HPDE6-E6E7 (cell line): Measurements from ENCODE around the gene LIPA.
"Not testable (repeated sequence)": the region's sequence is repeated elsewhere in the genome, so short reads cannot be mapped to it uniquely, and the experiment has no call there.

Source experiments
- DNase-seq: peaks from one replicate; pipeline ENCODE4 v3.0.0; 2011; ENCODE audit warnings: missing footprints; ENCODE audit errors: extremely low spot score

The LIPA gene

DNA sequence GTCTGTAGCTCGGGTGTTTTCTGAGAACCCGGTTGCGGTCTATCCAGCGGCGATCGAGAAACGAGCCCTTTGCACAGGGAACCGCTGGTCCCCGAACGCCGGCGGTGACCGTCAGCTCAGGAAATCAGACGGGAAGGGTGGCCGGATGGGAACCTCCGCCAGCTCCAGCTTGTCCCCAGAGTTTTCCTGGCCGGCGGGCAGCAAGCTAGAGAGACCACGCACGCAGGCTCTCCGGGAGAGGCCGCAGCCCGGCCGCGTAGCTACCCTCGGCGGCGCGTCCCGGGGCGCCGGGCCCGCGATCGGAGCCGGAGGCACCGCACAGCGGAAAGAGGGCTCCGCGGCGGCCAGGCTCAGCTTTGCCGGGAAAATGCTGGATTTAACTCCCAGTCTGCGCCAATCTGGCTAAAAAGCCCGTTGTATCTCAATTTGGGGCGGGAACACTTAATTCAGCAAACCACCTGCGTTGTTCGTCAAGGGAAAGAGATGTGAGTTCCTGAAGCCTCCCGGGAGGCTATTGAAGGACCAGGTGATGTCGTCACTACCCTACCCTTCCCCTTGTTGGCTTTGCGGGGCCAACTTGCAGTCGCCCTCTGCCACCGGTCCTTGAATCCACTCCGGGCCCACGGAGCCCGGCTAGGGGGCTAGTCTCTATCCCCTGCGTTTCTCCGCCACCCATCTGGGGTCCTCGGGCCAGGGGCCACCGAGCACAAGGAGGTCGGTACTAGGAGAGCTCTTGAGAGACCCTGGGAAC lies 43.6 kb downstream of the LIPA start:
- no peak for DNase-seq

GRCh38 chr10:89207181-89207800 lies 44.3 kb downstream of the LIPA start, which contains the start of gene CH25H:
Gene CH25H (minus strand): TSS chr10:89207317. CDS start chr10:89207292, 25 bp downstream.
- DNase-seq: no peak

DNA sequence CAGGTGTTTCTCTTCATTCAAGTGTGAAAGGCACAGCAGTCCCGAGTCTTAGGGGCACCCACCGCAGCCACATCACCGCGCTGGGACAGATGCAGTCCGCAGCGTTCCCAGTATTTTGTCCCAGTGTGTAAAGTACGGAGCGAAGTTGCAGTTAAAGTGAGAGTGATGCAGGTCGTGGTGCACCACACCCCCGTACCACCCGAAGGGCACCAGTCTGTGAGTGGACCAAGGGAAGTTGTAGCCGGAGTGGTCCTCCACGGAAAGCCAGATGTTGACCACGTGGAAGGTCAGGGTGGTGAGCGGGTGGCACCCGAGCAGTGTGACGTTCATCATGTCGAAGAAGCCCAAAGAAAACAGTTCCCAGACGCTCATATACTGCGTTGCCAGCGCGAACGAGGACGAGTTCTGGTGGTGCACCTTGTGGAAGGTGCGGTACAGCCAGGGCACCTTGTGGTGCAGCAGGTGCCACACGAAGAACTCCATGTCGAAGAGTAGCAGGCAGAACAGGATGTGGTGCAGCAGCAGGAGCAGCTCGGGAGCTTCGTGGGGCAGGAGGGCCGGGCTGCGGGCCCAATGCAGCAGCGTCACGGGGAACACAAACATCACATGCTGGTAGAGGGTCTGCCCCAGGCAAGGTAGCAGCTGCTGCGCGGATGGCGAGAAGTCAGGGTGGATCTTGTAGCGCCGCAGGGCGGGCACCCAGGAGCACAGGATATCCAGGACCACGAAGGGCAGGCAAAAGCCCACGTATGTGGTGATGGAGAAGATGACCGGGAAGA lies 45.0 kb downstream of the LIPA start:
- no peak for DNase-seq

- no peak for DNase-seq
These were observed 46.9 kb downstream of the LIPA start for GRCh38 chr10:89204621-89205185.

- no peak for DNase-seq
These were observed 48.3 kb downstream of the LIPA start for GRCh38 chr10:89203237-89203636.

DNA sequence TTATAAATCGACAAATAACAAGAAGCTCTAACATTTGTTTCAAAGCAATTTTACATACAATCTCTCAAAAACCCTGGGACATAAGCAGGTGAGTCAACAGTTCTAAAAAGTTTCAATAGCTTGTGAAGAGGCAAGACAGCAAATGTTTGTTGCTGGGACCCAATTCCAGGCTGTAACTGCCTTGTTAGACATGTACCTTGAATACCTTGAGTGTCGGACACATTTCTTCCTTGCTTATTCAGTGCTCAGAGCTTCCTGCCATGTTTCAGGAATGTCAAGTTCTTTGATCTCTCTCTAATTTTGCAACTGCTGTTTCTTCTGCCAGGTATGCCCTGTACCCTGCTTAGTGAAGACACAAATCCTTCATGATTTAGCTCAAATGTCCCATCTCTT lies 49.5 kb downstream of the LIPA start:
- DNase-seq: no peak

DNA sequence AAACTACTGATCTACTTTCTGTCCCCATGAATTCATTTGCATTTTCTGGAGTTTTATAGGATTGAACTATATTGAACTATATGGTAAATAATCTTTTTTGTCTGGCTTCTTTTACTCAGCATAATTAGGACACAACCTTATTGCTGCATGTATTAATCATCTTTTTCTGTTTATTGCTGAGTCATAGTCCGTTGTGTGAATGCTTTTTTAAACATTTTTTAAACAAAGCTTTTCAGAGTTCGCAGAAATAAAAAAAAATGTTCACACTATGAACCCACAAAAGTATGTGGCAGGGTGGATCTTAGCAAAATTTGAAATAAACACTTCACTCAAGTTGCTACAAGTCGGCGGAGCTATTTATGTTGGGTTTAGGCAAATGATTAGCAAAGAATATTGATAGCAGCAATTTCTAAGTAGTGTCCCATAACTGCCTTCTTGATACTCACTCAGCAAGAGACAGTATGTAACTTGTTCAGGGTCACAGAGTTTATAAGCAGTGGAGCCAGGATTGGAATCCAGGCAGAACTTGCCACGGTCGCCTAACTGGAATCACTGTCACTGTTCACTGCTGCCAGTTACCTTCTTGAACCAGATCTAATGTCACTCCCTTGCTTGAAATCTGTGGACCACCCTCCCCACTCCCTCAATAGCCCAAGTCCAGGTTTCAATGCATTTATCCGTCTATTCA lies 50.1 kb downstream of the LIPA start:
- DNase-seq: no peak

- no peak for DNase-seq
These were observed 54.1 kb downstream of the LIPA start for GRCh38 chr10:89197473-89197872.

DNA sequence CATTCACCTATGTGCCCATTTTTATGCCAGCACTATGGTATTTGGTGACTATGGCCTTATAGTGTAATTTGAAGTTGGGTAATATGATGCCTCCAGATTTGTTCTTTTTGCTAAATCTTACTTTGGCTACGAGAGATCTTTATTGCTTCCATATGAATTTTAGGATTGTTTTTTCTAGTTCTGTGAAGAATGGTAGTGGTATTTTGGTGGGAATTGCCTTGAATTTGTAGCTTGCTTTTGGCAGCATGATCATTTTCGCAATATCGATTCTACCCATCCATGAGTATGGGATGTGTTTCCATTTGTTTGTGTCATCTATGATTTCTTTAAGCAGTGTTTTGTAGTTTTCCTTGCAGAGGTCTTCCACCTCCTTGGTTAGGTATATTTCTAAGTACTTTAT lies 60.3 kb downstream of the LIPA start:
- not testable (repeated sequence) for DNase-seq

DNA sequence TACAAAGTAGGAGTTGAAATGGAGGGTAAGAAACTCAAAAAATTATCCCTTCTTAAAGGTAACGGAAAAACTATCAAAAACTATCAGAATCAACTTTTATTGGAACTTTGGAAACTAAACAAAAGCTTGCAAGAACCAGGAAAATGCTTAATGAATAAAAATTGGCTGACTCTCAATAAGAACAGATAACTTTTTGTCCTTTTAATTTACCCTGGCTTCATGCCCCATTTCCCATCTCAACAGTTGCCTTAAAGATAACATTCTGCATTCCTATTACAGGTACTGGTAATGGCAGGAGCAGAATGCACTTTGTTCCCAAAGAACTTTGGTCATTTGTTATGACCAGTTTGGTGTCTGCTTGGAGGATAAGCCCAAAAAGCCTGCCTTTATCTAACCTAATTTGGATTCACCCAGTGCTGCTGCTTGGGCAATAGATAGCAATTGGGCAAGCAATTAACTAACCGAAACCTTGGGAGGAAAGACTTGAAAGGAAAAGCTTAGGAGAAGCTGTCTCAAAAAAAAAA lies 62.3 kb downstream of the LIPA start:
- DNase-seq: no peak

- no peak for DNase-seq
These were observed 65.9 kb downstream of the LIPA start for GRCh38 chr10:89185658-89186057.

DNA sequence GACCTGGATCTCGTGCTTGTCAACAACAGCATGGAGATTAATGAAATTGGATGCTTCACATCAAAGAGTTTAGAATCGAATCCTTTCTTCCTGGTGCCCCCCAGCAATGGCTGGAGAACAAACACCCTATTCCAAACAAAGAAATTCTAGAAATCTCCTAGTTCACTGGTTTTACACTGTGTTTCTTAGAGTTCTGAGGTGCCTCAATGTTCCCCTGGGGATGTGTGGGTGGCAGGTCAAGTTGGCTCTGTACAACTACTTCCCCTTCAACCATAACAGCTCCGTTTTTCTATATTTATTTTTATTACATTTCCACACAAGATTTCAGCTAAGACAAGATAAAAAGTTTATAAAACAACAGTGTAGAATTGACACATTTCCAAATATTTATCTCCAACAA lies 66.9 kb downstream of the LIPA start:
- DNase-seq: no peak

DNA sequence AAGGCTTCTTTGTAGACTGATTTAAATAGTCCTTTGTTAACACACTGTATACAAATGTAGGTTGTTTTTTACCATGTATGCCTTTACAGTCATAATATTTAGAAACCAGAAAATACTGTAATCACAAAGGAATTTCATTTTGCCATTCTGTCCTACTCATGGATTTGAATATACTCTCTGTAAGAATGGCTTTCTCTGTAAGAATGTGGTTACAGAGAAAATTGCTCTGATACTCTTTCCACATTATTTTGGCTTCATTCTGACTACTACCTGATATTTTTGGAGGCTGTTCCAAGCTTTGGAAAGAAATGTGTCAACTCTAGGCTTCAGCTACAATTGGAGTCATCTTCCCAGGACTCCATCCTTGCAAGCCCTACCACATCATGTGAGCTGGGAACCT lies 68.0 kb downstream of the LIPA start:
- no peak for DNase-seq

- DNase-seq: no peak
These were observed 68.7 kb downstream of the LIPA start for GRCh38 chr10:89182894-89183293.

- no peak for DNase-seq
These were observed 75.8 kb downstream of the LIPA start for GRCh38 chr10:89175816-89176215.

- DNase-seq: no peak
These were observed 78.5 kb downstream of the LIPA start for GRCh38 chr10:89173075-89173474.

GRCh38 chr10:89171996-89172395 lies 79.6 kb downstream of the LIPA start:
- no peak for DNase-seq

DNA sequence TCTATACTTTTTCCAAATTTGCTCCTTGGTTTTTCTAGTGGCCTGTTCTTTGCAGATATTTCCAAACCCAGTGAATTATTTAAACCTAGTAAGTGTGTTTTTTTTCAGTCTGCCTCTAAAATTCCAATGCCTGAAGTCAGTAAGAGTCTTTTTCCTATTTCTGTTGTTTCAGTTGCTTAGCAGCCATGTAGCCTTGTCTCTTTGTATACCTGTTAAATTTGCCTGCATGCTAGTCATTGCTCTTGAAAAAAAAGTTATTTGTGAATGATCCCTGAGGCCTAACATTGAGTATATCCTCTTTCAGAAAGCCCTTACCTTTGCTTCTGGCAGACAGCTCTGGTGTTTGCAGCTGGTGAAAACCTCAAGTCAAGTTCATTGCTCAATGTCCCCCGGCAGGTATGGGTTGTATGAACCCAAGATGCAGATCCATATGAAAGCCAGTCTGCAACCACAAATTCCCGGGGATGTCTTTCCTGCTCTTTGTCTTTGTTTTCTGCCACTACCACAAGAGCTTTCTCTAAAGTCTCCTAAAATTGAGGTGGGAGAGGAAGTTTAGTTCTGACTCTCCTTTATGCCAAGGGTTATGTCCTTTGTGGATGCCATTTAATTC lies 80.2 kb downstream of the LIPA start:
- no peak for DNase-seq

DNA sequence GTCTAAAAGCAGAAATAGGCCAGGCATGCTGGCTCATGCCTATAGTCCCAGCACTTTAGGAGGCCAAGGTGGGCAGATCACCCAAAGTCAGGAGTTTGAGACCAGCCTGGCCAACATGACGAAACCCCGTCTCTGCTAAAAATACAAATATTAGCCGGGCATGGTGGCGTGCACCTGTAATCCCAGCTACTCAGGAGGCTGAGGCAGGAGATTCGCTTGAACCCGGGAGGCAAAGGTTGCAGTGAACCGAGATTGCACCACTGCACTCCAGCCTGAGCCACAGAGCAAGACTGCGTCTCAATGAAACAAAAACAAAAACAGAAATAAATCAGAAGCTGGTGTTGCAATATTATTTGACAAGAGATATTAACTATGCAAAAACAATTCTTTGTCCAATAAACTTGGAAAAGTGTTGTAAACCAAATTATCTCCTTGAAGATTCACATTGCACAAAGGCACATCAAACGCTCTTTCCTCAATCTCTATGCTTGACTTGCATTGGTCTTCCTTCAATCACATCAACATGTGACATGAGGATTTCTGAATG lies 83.1 kb downstream of the LIPA start:
- not testable (repeated sequence) for DNase-seq

- no peak for DNase-seq
These were observed 83.7 kb downstream of the LIPA start for GRCh38 chr10:89167915-89168314.

- DNase-seq: no peak
These were observed 85.7 kb downstream of the LIPA start for GRCh38 chr10:89165923-89166322.
